Epithelial cell of esophagus (primary cell): Measurements from ENCODE around the gene RNF145.
"Not testable (repeated sequence)": the region's sequence is repeated elsewhere in the genome, so short reads cannot be mapped to it uniquely, and the experiment has no call there.

ENCODE experiments used
- DNase-seq: peaks from one replicate; pipeline ENCODE4 v3.0.0; 2010; ENCODE audit warnings: low read depth
- H3K4me3 ChIP-seq: 2 replicates; pipeline ENCODE4 v1.5.1; 2011; ENCODE audit warnings: mild to moderate bottlenecking, low read length, control low read depth
- TF ChIP-seq, protein P1 (sequence below): IDR thresholded peaks from 2 replicates; pipeline ENCODE4 v1.5.1; 2011; ENCODE audit warnings: low read depth, mild to moderate bottlenecking, low read length, control low read depth, inconsistent platforms; ENCODE audit not compliant: insufficient read depth; ENCODE audit errors: missing control alignments

RNF145 gene

DNA sequence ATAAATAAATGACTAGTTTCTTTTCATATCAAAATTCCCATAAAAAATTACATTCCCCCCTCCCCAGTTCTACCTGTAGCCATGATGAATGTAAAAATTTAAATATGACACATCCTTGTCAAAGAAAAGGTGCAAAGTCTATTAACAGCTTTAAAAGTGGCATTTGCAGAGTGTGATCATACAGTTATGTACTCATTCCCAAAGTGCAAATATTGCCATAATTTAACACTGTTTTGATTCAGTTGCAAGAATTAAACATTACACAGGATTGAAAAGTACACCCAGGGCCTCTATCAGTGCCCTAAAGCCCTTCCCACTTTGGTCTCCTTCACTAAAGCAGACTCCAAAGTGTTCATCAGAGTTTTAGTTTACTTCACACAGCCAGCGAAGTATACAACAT lies 51.8 kb downstream of the RNF145 start:
- DNase-seq: no peak
- TF ChIP-seq, protein P1, sequence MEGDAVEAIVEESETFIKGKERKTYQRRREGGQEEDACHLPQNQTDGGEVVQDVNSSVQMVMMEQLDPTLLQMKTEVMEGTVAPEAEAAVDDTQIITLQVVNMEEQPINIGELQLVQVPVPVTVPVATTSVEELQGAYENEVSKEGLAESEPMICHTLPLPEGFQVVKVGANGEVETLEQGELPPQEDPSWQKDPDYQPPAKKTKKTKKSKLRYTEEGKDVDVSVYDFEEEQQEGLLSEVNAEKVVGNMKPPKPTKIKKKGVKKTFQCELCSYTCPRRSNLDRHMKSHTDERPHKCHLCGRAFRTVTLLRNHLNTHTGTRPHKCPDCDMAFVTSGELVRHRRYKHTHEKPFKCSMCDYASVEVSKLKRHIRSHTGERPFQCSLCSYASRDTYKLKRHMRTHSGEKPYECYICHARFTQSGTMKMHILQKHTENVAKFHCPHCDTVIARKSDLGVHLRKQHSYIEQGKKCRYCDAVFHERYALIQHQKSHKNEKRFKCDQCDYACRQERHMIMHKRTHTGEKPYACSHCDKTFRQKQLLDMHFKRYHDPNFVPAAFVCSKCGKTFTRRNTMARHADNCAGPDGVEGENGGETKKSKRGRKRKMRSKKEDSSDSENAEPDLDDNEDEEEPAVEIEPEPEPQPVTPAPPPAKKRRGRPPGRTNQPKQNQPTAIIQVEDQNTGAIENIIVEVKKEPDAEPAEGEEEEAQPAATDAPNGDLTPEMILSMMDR: no peak
- H3K4me3 ChIP-seq: no peak overlapping the region

DNA sequence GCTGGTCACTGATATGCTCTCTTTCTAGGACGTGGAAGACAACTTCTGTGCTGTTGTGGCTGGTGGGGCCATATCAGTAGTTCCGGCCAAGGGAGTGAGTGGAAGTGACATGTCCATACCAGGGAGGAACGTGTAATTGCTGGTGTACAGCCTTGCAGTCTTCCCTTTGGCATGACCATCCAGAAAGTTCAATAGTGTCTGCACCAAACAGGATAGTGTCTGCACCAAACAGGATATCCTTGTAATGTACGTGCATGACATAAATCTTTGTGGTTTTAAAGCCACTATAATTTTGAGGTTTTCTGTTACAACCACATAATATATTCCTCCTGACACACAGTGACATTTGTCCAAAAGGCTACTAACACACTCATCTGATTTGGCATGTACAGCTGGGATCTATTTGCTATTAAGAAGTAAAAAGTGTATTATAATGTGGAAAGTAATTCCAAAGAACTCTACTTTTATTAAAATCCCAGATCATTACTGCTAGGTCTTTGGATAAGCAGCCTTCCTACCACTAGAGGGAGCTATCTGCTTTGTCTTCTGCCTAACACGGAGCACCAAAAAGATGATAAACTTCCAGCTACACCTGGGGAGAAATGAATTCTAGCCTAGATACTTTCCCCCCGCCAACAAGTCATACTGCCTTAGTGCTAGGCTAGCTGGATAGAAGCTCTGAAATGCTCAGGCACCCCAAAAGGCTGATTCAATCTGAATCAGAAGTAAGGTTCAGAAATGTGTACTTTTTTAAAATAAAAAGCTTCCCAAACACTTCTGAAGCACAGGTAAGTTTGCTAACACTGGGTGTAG lies 52.7 kb downstream of the RNF145 start:
- peak; percentile 83 for DNase-seq
- TF ChIP-seq, protein P1: peak; percentile 89
- H3K4me3 ChIP-seq: no peak overlapping the region

DNA sequence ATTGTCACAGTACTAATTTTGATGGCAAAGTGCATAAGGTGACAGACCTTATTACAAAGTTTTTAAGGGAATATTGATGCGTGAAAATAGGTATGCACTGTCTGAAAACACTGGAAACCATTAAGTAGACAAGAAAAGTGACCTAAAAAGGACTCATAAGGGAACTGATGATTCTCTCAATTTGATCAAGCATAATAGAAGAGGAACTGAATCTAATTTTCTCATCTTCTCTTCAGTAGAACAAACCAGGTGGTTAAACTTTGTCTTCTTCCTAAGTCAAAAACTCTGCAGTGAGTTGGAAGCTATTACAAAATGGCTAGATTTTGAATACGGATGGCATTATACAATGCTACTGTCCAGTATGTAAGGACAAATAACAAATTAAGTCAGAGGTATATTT lies 53.4 kb downstream of the RNF145 start:
- H3K4me3 ChIP-seq: no peak overlapping the region
- no peak for DNase-seq
- TF ChIP-seq, protein P1: no peak

DNA sequence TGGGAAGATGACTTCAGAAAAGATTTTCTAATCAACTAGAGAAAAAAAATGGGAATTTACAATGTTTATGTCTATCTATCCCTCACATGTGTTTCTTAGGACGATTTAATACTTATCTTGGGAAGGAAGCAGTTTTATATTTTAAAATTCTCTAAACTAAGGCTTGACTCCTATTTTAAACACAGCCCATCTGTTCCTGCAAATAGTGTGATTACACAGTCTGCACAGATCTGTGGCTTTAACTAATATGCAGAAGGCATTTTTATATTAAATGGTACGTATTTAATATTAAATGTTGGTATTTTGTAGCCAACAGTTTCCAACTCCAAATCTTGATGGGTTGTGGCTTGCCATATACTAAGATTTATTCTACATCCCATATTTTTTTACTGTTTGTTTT lies 56.5 kb downstream of the RNF145 start:
- TF ChIP-seq, protein P1: no peak
- no peak overlapping the region for H3K4me3 ChIP-seq
- DNase-seq: no peak

DNA sequence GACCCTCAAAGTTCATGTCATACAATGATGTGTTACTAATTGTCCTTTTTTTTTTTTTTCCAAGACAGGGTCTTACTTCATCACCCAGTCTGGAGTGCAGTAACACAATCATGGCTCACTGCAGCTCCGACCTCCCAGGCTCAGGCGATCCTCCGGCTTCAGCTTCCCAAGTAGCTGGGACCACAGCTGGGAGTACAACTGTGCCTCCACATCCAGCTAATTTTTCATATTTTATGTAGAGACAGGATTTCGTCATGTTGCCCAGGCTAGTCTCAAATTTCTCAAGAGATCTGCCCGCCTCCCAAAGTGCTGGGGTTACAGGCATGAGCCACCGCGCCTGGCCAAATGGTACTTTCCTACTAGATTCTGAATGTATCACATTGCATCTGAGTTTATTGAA lies 60.3 kb downstream of the RNF145 start:
- DNase-seq: no peak
- TF ChIP-seq, protein P1: no peak
- no peak overlapping the region for H3K4me3 ChIP-seq

DNA sequence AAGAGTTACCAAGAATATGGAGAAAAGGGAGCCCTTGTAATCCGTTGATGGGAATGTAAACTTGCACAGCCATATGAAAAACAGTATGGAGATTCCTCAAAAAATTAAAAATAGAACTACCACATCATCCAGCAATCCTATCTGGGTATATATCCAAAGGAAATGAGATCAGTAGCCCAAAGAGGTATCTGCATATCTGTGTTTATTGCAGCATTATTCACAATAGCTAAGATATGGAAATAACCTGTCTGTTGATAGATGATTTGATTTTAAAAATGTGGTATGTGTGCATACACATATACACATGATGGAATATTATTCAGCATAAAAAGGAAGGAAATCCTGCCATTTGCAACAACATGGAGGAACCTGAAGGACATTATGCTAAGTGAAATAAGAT lies 61.4 kb downstream of the RNF145 start:
- H3K4me3 ChIP-seq: no peak overlapping the region
- TF ChIP-seq, protein P1: no peak

DNA sequence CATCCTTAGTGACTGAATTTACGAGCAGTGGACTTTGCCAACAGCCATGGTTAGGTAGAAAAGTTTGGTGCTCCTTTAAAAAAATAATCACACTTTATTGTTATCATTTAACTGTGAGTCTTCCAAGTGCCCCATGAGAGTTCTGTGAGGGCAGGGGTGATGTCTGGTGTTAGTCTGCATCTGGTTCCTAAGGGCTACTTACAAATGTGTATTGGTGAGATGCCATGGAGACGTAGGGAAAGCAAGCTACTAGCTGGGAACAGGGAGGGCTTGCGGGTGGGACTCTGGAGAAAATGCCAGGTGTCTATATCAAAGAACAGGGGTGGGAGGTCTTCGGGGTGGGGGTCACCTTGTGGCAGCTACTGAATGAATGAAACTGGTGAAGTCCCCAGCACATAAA lies 62.5 kb downstream of the RNF145 start:
- no peak for DNase-seq
- TF ChIP-seq, protein P1: no peak
- H3K4me3 ChIP-seq: no peak overlapping the region

More for the DNA sequence above, 61.4 kb downstream of the RNF145 start:
- no peak for DNase-seq

DNA sequence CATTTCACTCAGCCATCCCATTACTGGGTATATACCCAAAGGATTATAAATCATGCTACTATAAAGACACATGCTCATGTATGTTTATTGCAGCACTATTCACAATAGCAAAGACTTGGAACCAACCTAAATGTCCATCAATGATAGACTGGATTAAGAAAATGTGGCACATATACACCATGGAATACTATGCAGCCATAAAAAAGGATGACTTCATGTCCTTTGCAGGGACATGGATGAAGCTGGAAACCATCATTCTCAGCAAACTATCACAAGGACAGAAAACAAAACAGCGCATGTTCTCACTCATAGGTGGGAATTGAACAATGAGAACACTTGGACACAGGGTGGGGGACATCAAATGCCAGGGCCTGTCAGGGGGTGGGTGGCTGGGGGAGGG lies 64.2 kb downstream of the RNF145 start:
- H3K4me3 ChIP-seq, DNase-seq: not testable (repeated sequence)
